Astrocyte of the spinal cord (primary cell): ENCODE results near the gene WWOX.

ENCODE experiments used
- DNase-seq: peaks from one replicate; pipeline ENCODE4 v3.0.0; 2011; ENCODE audit warnings: low read depth, low spot score
- H3K4me3 ChIP-seq: 2 replicates; pipeline ENCODE4 v1.5.1; 2011; ENCODE audit warnings: low read depth, mild to moderate bottlenecking, low read length, moderate library complexity
- in situ Hi-C: cut with HindIII; loops from 2 replicates; pipeline ENCODE4 v1.10.0; 2017; ENCODE audit warnings: low sequenced_read_pairs
- TF ChIP-seq, protein P1 (sequence below): IDR thresholded peaks from 2 replicates; pipeline ENCODE4 v1.5.1; 2012; ENCODE audit warnings: low read depth, mild to moderate bottlenecking, low read length, inconsistent platforms

WWOX gene

DNA sequence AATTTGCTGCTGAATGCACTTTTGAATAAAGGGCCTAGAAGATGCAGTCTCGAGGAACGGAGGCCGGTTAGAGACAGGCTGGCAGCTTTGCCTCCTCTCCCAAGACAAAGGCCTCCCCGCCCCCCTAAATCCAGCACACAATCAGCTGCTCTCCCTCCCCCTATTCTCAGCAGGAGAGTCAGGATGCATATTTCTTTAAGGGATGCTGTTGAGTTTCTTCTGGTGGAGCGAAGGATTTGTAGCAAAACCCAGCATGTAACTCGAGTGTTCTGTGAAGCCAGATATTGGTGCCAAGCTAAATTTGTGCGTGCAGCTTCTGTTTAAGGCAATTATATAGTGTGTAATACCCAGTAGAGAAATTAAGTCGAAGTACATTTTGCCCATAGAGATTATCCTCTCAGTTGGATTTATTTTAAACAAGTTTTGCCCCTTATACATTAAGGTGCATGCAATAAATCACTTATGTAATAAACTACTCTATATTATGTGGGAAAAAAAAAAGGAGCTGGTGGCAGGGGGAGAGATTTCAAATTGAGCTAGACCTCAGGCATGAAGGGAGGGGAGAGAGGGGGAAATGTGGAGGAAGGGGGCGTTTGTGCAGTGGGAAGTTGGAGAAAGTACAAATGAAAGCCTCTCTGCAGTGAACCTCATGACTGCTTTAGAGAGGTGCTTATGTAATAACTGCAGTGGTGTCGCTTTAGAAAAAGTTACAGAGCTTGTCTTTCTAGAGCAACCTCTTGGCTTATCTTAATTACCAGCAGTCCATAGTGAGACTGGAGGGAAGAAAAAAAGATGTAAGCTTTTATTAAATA is 901.9 kb downstream of the WWOX start:
- in situ Hi-C loops: no loop called here
- TF ChIP-seq, protein P1, sequence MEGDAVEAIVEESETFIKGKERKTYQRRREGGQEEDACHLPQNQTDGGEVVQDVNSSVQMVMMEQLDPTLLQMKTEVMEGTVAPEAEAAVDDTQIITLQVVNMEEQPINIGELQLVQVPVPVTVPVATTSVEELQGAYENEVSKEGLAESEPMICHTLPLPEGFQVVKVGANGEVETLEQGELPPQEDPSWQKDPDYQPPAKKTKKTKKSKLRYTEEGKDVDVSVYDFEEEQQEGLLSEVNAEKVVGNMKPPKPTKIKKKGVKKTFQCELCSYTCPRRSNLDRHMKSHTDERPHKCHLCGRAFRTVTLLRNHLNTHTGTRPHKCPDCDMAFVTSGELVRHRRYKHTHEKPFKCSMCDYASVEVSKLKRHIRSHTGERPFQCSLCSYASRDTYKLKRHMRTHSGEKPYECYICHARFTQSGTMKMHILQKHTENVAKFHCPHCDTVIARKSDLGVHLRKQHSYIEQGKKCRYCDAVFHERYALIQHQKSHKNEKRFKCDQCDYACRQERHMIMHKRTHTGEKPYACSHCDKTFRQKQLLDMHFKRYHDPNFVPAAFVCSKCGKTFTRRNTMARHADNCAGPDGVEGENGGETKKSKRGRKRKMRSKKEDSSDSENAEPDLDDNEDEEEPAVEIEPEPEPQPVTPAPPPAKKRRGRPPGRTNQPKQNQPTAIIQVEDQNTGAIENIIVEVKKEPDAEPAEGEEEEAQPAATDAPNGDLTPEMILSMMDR: no peak
- H3K4me3 ChIP-seq: no peak overlapping the region
- DNase-seq: no peak

DNA sequence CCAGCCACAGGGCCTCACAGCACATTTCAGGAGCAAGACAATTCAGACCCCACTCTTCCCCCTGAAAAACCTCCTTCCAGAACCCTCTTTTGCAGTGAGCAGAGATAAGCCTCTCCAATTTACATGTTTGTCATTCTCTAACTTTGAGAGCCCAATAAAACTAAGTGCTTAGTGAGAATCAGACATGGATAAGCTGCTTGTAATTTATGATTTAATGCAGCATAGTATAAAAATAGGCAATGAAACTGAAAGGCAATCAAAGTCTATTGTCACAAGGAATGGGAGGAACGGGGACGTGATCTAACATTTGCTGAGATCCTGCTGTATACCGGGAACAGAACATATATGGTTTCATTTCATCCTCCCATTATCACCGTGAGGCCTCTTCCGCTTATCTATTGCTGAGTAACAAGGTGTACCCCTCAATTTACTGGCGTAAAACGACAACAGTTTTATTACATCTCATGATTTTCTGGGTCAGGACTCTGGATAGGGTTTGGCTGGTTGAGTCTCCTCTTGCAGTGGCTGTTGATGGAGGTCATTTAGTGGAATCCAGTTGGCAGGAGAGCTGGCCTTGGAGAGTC is 903.7 kb downstream of the WWOX start:
- DNase-seq: no peak
- H3K4me3 ChIP-seq: no peak overlapping the region
- TF ChIP-seq, protein P1: no peak
- in situ Hi-C loops: no loop called here

DNA sequence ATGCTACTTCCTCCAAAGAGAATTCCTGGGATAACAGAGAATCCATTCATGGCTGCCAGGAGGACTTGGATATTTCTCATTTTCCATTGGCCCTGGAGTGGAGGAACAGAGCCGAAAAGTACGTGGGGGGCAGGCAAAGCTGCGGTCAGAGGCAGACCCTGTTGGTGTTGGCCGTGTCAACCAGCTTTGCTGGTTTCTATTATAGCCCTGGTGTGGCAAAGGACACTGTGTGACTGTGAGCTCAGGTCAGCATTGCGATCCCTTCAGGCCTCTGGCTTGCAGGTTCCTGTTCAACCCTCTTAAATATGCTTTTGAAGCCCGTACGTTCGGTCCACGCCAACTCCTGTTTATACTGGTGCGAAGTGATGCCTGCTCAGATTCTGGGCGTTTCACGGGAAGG is 904.9 kb downstream of the WWOX start:
- no peak for DNase-seq
- TF ChIP-seq, protein P1: no peak
- in situ Hi-C loops: no loop called here
- no peak overlapping the region for H3K4me3 ChIP-seq

DNA sequence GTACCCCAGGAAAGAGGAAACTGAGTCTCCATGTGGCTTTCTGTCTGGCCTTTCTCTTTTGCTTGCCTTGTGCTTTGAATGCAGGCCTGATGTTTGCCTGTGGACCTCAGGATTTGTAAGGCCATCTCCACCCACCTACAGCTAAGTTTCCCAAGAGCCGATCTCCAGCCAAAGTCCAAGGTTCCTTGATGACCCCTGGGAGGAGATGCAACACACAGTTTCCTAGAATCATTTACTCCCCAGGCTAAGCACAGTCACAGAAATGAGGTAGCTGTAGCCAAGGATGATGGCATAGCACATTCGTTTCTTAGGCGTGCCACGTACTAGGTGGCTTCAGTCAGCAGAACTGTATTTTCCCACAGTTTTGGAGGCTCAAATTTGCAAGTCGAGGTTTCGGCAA is 905.6 kb downstream of the WWOX start:
- no peak for DNase-seq
- in situ Hi-C loops: no loop called here

DNA sequence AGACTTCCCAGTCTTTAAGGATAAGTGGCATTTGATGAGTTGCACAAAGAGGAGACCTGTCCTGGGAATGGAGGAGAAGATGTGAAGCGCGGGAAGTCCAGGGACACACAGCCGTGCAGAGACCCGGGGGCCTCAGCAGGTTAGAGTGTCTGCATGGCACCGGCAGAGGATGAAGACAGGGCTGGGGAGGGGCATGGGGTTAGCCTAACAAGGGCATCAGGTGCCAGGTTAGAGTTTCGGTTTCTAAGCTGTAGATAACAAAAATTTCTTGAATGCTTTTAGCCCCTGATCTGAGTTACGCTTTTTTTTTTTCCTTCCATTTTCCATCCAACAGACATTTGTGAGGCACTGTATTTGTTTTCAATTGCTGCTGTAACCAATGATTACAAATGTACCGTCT is 906.8 kb downstream of the WWOX start:
- DNase-seq: no peak
- TF ChIP-seq, protein P1: no peak
- in situ Hi-C loops: no loop called here
- H3K4me3 ChIP-seq: no peak overlapping the region

More for the DNA sequence above, 905.6 kb downstream of the WWOX start:
- TF ChIP-seq, protein P1: no peak
- no peak overlapping the region for H3K4me3 ChIP-seq

DNA sequence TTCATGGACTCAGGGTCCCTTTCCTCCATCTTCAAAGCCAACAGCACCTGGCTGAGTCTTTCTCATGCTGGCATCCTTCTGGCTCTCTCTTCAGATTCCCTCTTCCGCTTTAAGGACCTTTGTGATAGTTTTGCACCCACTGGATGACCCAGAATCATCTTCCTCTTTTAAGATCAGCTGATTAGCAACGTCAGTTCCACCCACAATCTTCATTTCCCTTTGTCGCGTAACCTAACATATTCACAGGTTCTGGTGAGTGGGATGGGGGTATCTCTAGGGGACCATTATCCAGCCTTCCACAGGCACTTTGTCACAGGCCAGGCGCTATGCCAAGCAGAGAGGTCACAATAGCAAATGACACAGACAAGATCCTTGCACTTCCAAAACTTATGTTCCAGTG is 907.3 kb downstream of the WWOX start:
- no peak overlapping the region for H3K4me3 ChIP-seq
- TF ChIP-seq, protein P1: no peak
- no peak for DNase-seq
- in situ Hi-C loops: no loop called here
